ENCODE measurements around the gene ZMIZ1.

The ZMIZ1 gene

GRCh38 chr10:79071396-79071923 lies 2.7 kb downstream of the ZMIZ1 start:
- ChIA-PET CTCF (interaction anchor here (0.9 to 2.1 kb wide), 11 partner anchors 8 to 124 kb away, joined by 3 to 9 read pairs (median 4); no protein-coding TSS in a partner anchor), POLR2A (interaction anchor here (0.8 to 1.5 kb wide), 5 partner anchors 17 to 123 kb away, joined by 3 to 5 read pairs (median 4); no protein-coding TSS in a partner anchor)
- no peak for DNase-seq
- Histone ChIP-seq H3K36me3 (ENCODE audit: control insufficient read depth in 4 of 4, insufficient read depth in 4 of 4, low read length in 3 of 4) (peaks cover 0 to 14% (median 1%) of the 10 kb centered on the region in 4 experiments), H3K9me3 (ENCODE audit: control extremely low read depth in 1 of 5, control insufficient read depth in 4 of 5, insufficient read depth in 2 of 5, low read depth in 1 of 5, low read length in 4 of 5) (no peaks in the 10 kb centered on the region), H3K27me3 (replicated peaks in 2 of 5; ENCODE audit: control insufficient read depth in 4 of 5, insufficient read depth in 5 of 5, low read length in 4 of 5) (no peaks in the 10 kb centered on the region), H3K4me3 (ENCODE audit: control insufficient read depth in 1 of 7, extremely low read depth in 1 of 7, insufficient read depth in 4 of 7, low read depth in 2 of 7, low read length in 6 of 7) (peak overlapping the region; percentile 68 to 99 (median 93)), H3K4me1 (ENCODE audit: control extremely low read depth in 1 of 4, control insufficient read depth in 4 of 4, insufficient read depth in 4 of 4, low read length in 3 of 4) (peaks cover 4 to 72% (median 67%) of the 10 kb centered on the region in 4 experiments), H3K27ac (ENCODE audit: insufficient read depth in 1 of 2, low read depth in 1 of 2, low read length in 2 of 2, poor library complexity in 1 of 2, severe bottlenecking in 2 of 2) (peak overlapping the region; percentile 85 to 90)
- WGBS (ENCODE audit: insufficient coverage) = 7% methylated on average over 13 of the region's 18 CpGs

GRCh38 chr10:79072041-79072441 lies 3.3 kb downstream of the ZMIZ1 start:
- 34% methylated on average over 4 of the region's 8 CpGs for WGBS (ENCODE audit: insufficient coverage)
- ChIA-PET POLR2A (interaction anchor here (1.5 kb wide), 1 partner anchor 65 kb away, joined by 3 read pairs; no protein-coding TSS in a partner anchor), CTCF (interaction anchor here (0.7 to 10.2 kb wide), 10 partner anchors 11 to 124 kb away, joined by 3 to 55 read pairs (median 4); no protein-coding TSS in a partner anchor)
- peak overlapping the region; percentile 85 to 90 for H3K27ac ChIP-seq (ENCODE audit: insufficient read depth in 1 of 2, low read depth in 1 of 2, low read length in 2 of 2, poor library complexity in 1 of 2, severe bottlenecking in 2 of 2)
- peak overlapping the region in 6 of 7 experiments; percentile 0 to 99 (median 85) for H3K4me3 ChIP-seq (ENCODE audit: control insufficient read depth in 1 of 7, extremely low read depth in 1 of 7, insufficient read depth in 4 of 7, low read depth in 2 of 7, low read length in 6 of 7)
- no peaks in the 10 kb centered on the region for H3K9me3 ChIP-seq (ENCODE audit: control extremely low read depth in 1 of 5, control insufficient read depth in 4 of 5, insufficient read depth in 2 of 5, low read depth in 1 of 5, low read length in 4 of 5)
- H3K36me3 ChIP-seq (ENCODE audit: control insufficient read depth in 4 of 4, insufficient read depth in 4 of 4, low read length in 3 of 4) = peaks cover 0 to 18% (median 3%) of the 10 kb centered on the region in 4 experiments
- H3K27me3 ChIP-seq (replicated peaks in 2 of 5; ENCODE audit: control insufficient read depth in 4 of 5, insufficient read depth in 5 of 5, low read length in 4 of 5) = no peaks in the 10 kb centered on the region
- DNase-seq = no peak
- peaks cover 4 to 73% (median 68%) of the 10 kb centered on the region in 4 experiments for H3K4me1 ChIP-seq (ENCODE audit: control extremely low read depth in 1 of 4, control insufficient read depth in 4 of 4, insufficient read depth in 4 of 4, low read length in 3 of 4)

- peak overlapping the region; percentile 85 to 90 for H3K27ac ChIP-seq (ENCODE audit: insufficient read depth in 1 of 2, low read depth in 1 of 2, low read length in 2 of 2, poor library complexity in 1 of 2, severe bottlenecking in 2 of 2)
- H3K36me3 ChIP-seq (ENCODE audit: control insufficient read depth in 4 of 4, insufficient read depth in 4 of 4, low read length in 3 of 4) = peaks cover 0 to 28% (median 4%) of the 10 kb centered on the region in 4 experiments
- peak overlapping the region in 5 of 7 experiments; percentile 40 to 99 (median 93) for H3K4me3 ChIP-seq (ENCODE audit: control insufficient read depth in 1 of 7, extremely low read depth in 1 of 7, insufficient read depth in 4 of 7, low read depth in 2 of 7, low read length in 6 of 7)
- ChIA-PET POLR2A (interaction anchor here (1.5 kb wide), 1 partner anchor 64 kb away, joined by 3 read pairs; no protein-coding TSS in a partner anchor), CTCF (interaction anchor here (0.9 to 10.2 kb wide), 3 partner anchors 10 to 123 kb away, joined by 3 to 55 read pairs (median 3); no protein-coding TSS in a partner anchor)
- DNase-seq = no peak
- H3K27me3 ChIP-seq (replicated peaks in 2 of 5; ENCODE audit: control insufficient read depth in 4 of 5, insufficient read depth in 5 of 5, low read length in 4 of 5) = no peaks in the 10 kb centered on the region
- WGBS (ENCODE audit: insufficient coverage) = 94% methylated on average over 3 of the region's 4 CpGs
- H3K9me3 ChIP-seq (ENCODE audit: control extremely low read depth in 1 of 5, control insufficient read depth in 4 of 5, insufficient read depth in 2 of 5, low read depth in 1 of 5, low read length in 4 of 5) = no peaks in the 10 kb centered on the region
- peaks cover 4 to 75% (median 71%) of the 10 kb centered on the region in 4 experiments for H3K4me1 ChIP-seq (ENCODE audit: control extremely low read depth in 1 of 4, control insufficient read depth in 4 of 4, insufficient read depth in 4 of 4, low read length in 3 of 4)
Measured at GRCh38 chr10:79072994-79073645, 4.4 kb downstream of the ZMIZ1 start.

GRCh38 chr10:79073784-79074432 lies 5.1 kb downstream of the ZMIZ1 start:
- ChIA-PET CTCF (interaction anchor here (0.8 to 10.2 kb wide), 8 partner anchors 16 to 122 kb away, joined by 3 to 55 read pairs (median 3); no protein-coding TSS in a partner anchor), POLR2A (interaction anchor here (0.7 to 0.8 kb wide), 2 partner anchors 28 to 63 kb away, joined by 3 to 4 read pairs; no protein-coding TSS in a partner anchor)
- peak overlapping the region in 5 of 7 experiments; percentile 35 to 99 (median 53) for H3K4me3 ChIP-seq (ENCODE audit: control insufficient read depth in 1 of 7, extremely low read depth in 1 of 7, insufficient read depth in 4 of 7, low read depth in 2 of 7, low read length in 6 of 7)
- 61% methylated on average over 8 of the region's 15 CpGs for WGBS (ENCODE audit: insufficient coverage)
- H3K27me3 ChIP-seq (replicated peaks in 2 of 5; ENCODE audit: control insufficient read depth in 4 of 5, insufficient read depth in 5 of 5, low read length in 4 of 5) = no peaks in the 10 kb centered on the region
- peak overlapping the region; percentile 85 to 90 for H3K27ac ChIP-seq (ENCODE audit: insufficient read depth in 1 of 2, low read depth in 1 of 2, low read length in 2 of 2, poor library complexity in 1 of 2, severe bottlenecking in 2 of 2)
- peaks cover 0 to 29% (median 4%) of the 10 kb centered on the region in 4 experiments for H3K36me3 ChIP-seq (ENCODE audit: control insufficient read depth in 4 of 4, insufficient read depth in 4 of 4, low read length in 3 of 4)
- peak in 2 of 3 donors; percentile 69 to 72 for DNase-seq
- H3K9me3 ChIP-seq (ENCODE audit: control extremely low read depth in 1 of 5, control insufficient read depth in 4 of 5, insufficient read depth in 2 of 5, low read depth in 1 of 5, low read length in 4 of 5) = no peaks in the 10 kb centered on the region
- peaks cover 4 to 81% (median 77%) of the 10 kb centered on the region in 4 experiments for H3K4me1 ChIP-seq (ENCODE audit: control extremely low read depth in 1 of 4, control insufficient read depth in 4 of 4, insufficient read depth in 4 of 4, low read length in 3 of 4)

DNA sequence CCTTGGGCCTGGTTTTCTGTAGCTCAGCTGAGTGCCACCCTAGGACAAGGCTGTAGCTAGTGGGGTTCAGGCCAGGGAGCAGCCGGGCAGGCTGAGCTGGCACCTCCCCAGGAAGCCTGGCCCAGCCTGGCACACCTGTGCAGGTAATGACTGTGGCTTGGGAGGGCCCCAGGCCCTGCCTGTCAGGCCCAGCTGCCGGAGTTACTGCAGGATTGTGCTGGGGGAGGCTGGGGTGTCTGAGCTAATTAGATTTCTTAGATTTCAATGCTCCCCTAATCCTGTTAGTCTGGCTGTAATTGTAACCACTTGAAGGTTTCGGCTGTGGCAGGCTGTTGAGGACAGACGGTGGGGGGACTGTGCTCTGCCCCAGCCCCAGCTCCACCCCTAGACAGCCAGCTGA lies 6.0 kb downstream of the ZMIZ1 start:
- no peak for DNase-seq
- WGBS (ENCODE audit: insufficient coverage) = no CpG with 5 or more reads among the region's 4 CpGs
- CTCF ChIA-PET = interaction anchor here (0.7 to 10.2 kb wide), 15 partner anchors 9 to 122 kb away, joined by 3 to 55 read pairs (median 4); no protein-coding TSS in a partner anchor
- no peaks in the 10 kb centered on the region for H3K9me3 ChIP-seq (ENCODE audit: control extremely low read depth in 1 of 5, control insufficient read depth in 4 of 5, insufficient read depth in 2 of 5, low read depth in 1 of 5, low read length in 4 of 5)
- H3K4me1 ChIP-seq (ENCODE audit: control extremely low read depth in 1 of 4, control insufficient read depth in 4 of 4, insufficient read depth in 4 of 4, low read length in 3 of 4) = peaks cover 4 to 89% (median 85%) of the 10 kb centered on the region in 4 experiments
- POLR2A ChIA-PET = interaction anchor here (0.7 to 0.8 kb wide), 3 partner anchors 27 to 63 kb away, joined by 3 to 4 read pairs (median 3); no protein-coding TSS in a partner anchor
- H3K27me3 ChIP-seq (replicated peaks in 2 of 5; ENCODE audit: control insufficient read depth in 4 of 5, insufficient read depth in 5 of 5, low read length in 4 of 5) = no peaks in the 10 kb centered on the region
- H3K4me3 ChIP-seq (ENCODE audit: control insufficient read depth in 1 of 7, extremely low read depth in 1 of 7, insufficient read depth in 4 of 7, low read depth in 2 of 7, low read length in 6 of 7) = peak overlapping the region in 4 of 7 experiments; percentile 12 to 99 (median 64)
- H3K27ac ChIP-seq (ENCODE audit: insufficient read depth in 1 of 2, low read depth in 1 of 2, low read length in 2 of 2, poor library complexity in 1 of 2, severe bottlenecking in 2 of 2) = peak overlapping the region; percentile 85 to 90
- peaks cover 0 to 32% (median 4%) of the 10 kb centered on the region in 4 experiments for H3K36me3 ChIP-seq (ENCODE audit: control insufficient read depth in 4 of 4, insufficient read depth in 4 of 4, low read length in 3 of 4)

DNA sequence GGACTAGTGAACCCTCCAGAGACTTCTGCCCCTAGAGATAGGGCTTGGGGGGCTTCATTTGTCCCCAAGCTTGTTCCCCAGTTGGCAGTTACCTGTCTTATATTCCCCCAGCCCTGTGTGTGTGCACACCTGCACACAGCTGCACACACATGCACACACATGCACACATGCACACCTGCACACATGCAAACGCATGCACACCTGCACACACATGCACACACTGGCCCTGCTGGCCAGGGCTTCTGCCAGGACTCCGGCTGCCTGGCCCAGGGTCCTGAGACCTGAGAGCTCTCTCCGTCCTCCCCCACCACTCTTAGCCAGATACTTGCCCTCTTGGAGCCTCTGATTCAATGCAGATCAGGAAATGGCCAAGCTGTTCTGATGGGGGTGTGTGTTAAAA lies 6.7 kb downstream of the ZMIZ1 start:
- CTCF ChIA-PET = interaction anchor here (0.9 to 10.2 kb wide), 15 partner anchors 8 to 121 kb away, joined by 3 to 55 read pairs (median 5); no protein-coding TSS in a partner anchor
- Histone ChIP-seq H3K4me3 (ENCODE audit: control insufficient read depth in 1 of 7, extremely low read depth in 1 of 7, insufficient read depth in 4 of 7, low read depth in 2 of 7, low read length in 6 of 7) (peak overlapping the region in 3 of 7 experiments; percentile 29 to 99 (median 54)), H3K4me1 (ENCODE audit: control extremely low read depth in 1 of 4, control insufficient read depth in 4 of 4, insufficient read depth in 4 of 4, low read length in 3 of 4) (peaks cover 4 to 96% (median 91%) of the 10 kb centered on the region in 4 experiments), H3K9me3 (ENCODE audit: control extremely low read depth in 1 of 5, control insufficient read depth in 4 of 5, insufficient read depth in 2 of 5, low read depth in 1 of 5, low read length in 4 of 5) (no peaks in the 10 kb centered on the region), H3K27ac (ENCODE audit: insufficient read depth in 1 of 2, low read depth in 1 of 2, low read length in 2 of 2, poor library complexity in 1 of 2, severe bottlenecking in 2 of 2) (peak overlapping the region; percentile 85 to 90), H3K36me3 (ENCODE audit: control insufficient read depth in 4 of 4, insufficient read depth in 4 of 4, low read length in 3 of 4) (peaks cover 0 to 35% (median 4%) of the 10 kb centered on the region in 4 experiments), H3K27me3 (replicated peaks in 2 of 5; ENCODE audit: control insufficient read depth in 4 of 5, insufficient read depth in 5 of 5, low read length in 4 of 5) (no peaks in the 10 kb centered on the region)
- 89% methylated on average over 2 of the region's 3 CpGs for WGBS (ENCODE audit: insufficient coverage)
- DNase-seq = no peak
- POLR2A ChIA-PET = interaction anchor here (0.7 to 0.8 kb wide), 2 partner anchors 18 to 56 kb away, joined by 3 read pairs; no protein-coding TSS in a partner anchor

All from common myeloid progenitor, CD34-positive (primary cell).